Superior temporal gyrus (tissue), 1 donor: ENCODE measurements around the gene MSTO1.
"Not testable (repeated sequence)": the region's sequence is repeated elsewhere in the genome, so short reads cannot be mapped to it uniquely, and the experiment has no call there.

Experiments
- DNase-seq: peaks from one replicate; pipeline ENCODE4 v3.0.0-alpha.2; 2016; ENCODE audit errors: extremely low spot score

MSTO1 gene

GRCh38 chr1:155613226-155613625 is 3.2 kb downstream of the MSTO1 start:
- DNase-seq = not testable (repeated sequence)

GRCh38 chr1:155622191-155622590 is 12.2 kb downstream of the MSTO1 start:
- no peak for DNase-seq

GRCh38 chr1:155623357-155623756 is 13.3 kb downstream of the MSTO1 start:
- no peak for DNase-seq

- DNase-seq = not testable (repeated sequence)
Observed at GRCh38 chr1:155626428-155626827, 16.4 kb downstream of the MSTO1 start.

GRCh38 chr1:155636397-155637153 is 26.6 kb downstream of the MSTO1 start:
- no peak for DNase-seq

GRCh38 chr1:155640367-155640766 is 30.3 kb downstream of the MSTO1 start:
- no peak for DNase-seq

- DNase-seq = not testable (repeated sequence)
Observed at GRCh38 chr1:155642559-155643180, 32.7 kb downstream of the MSTO1 start.

- DNase-seq = no peak
Observed at GRCh38 chr1:155643230-155643629, 33.2 kb downstream of the MSTO1 start.

- no peak for DNase-seq
Observed at GRCh38 chr1:155645034-155645598, 35.1 kb downstream of the MSTO1 start.

- DNase-seq = no peak
Observed at GRCh38 chr1:155645648-155646047, 35.6 kb downstream of the MSTO1 start.

- DNase-seq = no peak
Observed at GRCh38 chr1:155646307-155646706, 36.3 kb downstream of the MSTO1 start.

- peak; percentile 75 for DNase-seq
Observed at GRCh38 chr1:155648207-155649147, 38.5 kb downstream of the MSTO1 start.

GRCh38 chr1:155649676-155650075 is 39.7 kb downstream of the MSTO1 start:
- DNase-seq = no peak

- DNase-seq = no peak
Observed at GRCh38 chr1:155650231-155650757, 40.3 kb downstream of the MSTO1 start.

- no peak for DNase-seq
Observed at GRCh38 chr1:155651861-155652661, 42.0 kb downstream of the MSTO1 start.

GRCh38 chr1:155652951-155653350 is 42.9 kb downstream of the MSTO1 start:
- DNase-seq = no peak

- no peak for DNase-seq
Observed at GRCh38 chr1:155657463-155657862, 47.4 kb downstream of the MSTO1 start.

GRCh38 chr1:155661239-155661638 is 51.2 kb downstream of the MSTO1 start:
- not testable (repeated sequence) for DNase-seq
